Keratinocyte (primary cell): ENCODE results near the gene MICOS13.

Source experiments
- EZH2 ChIP-seq: IDR thresholded peaks from one replicate; pipeline ENCODE4 v1.6.1; 2012; ENCODE audit warnings: inconsistent platforms, mild to moderate bottlenecking, low read length, moderate library complexity
- TF ChIP-seq, protein P1 (sequence below), 3 experiments: IDR thresholded peaks in 1 of 3; conservative IDR thresholded peaks in 1 of 3; optimal IDR thresholded peaks in 1 of 3; 2 replicates in 2 of 3; 3 replicates in 1 of 3; pipeline versions ENCODE3 to v1.5.1; 2011; ENCODE audit warnings: low read length in 3 of 3, mild to moderate bottlenecking in 3 of 3, moderate library complexity in 2 of 3, control low read depth in 1 of 3, inconsistent platforms in 1 of 3; ENCODE audit not compliant: insufficient read depth in 2 of 3; ENCODE audit errors: extremely low read depth in 1 of 3

- TF ChIP-seq, protein P1, sequence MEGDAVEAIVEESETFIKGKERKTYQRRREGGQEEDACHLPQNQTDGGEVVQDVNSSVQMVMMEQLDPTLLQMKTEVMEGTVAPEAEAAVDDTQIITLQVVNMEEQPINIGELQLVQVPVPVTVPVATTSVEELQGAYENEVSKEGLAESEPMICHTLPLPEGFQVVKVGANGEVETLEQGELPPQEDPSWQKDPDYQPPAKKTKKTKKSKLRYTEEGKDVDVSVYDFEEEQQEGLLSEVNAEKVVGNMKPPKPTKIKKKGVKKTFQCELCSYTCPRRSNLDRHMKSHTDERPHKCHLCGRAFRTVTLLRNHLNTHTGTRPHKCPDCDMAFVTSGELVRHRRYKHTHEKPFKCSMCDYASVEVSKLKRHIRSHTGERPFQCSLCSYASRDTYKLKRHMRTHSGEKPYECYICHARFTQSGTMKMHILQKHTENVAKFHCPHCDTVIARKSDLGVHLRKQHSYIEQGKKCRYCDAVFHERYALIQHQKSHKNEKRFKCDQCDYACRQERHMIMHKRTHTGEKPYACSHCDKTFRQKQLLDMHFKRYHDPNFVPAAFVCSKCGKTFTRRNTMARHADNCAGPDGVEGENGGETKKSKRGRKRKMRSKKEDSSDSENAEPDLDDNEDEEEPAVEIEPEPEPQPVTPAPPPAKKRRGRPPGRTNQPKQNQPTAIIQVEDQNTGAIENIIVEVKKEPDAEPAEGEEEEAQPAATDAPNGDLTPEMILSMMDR (optimal IDR thresholded peaks at IDR 0.05 in 1 of 3, IDR thresholded peaks at IDR 0.05 in 1 of 3, conservative IDR thresholded peaks at IDR 0.05 in 1 of 3; ENCODE audit: extremely low read depth in 1 of 3, insufficient read depth in 2 of 3, low read length in 3 of 3) = no peak
- TF ChIP-seq EZH2 = no peak
Measured at GRCh38 chr19:5696196-5697021, 16.1 kb upstream of the MICOS13 start.
